Cardiac muscle cell (in vitro differentiated cells and primary cell): ENCODE results near the gene PSTPIP1. TPM values are rescaled to one million over a fixed set of nuclear protein-coding genes. Genes with fewer than 3 reads are reported as not detected.

Experiments used
- DNase-seq, 2 donors: peaks; one replicate each; pipeline versions ENCODE4 v3.0.0 to v3.0.0-alpha.2; 2010 to 2017; ENCODE audit warnings: low read depth in 1 of 2, low spot score in 1 of 2
- H3K27ac ChIP-seq: fragments of 200-600 bp; sonication (generic); 2 replicates; pipeline ENCODE4 v1.5.1; 2016
- H3K27me3 ChIP-seq: fragments of 200-600 bp; sonication (generic); 2 replicates; pipeline ENCODE4 v1.6.0; 2016; ENCODE audit warnings: control low read depth
- H3K36me3 ChIP-seq: fragments of 200-600 bp; sonication (generic); 2 replicates; pipeline ENCODE4 v1.5.1; 2016; ENCODE audit warnings: control low read depth
- H3K4me1 ChIP-seq: fragments of 200-600 bp; sonication (generic); 2 replicates; pipeline ENCODE4 v1.8.1; 2017; ENCODE audit warnings: low read depth, mild to moderate bottlenecking, mixed run types
- H3K4me3 ChIP-seq: fragments of 200-600 bp; sonication (generic); 2 replicates; pipeline ENCODE4 v1.5.1; 2016; ENCODE audit warnings: mild to moderate bottlenecking
- H3K9me3 ChIP-seq: fragments of 200-600 bp; sonication (generic); 2 replicates; pipeline ENCODE4 v1.5.1; 2017; ENCODE audit warnings: low read depth, mild to moderate bottlenecking, control low read depth
- polyA plus RNA-seq: library from polyadenylated mRNA; unstranded; fragments of >200 nt; fragmentation: Nextera tagmentation; extraction: Ambion mirVana; gene quantifications from 2 replicates; pipeline ENCODE4 v1.2.1, GENCODE V29; 2016
- total RNA-seq: library from RNA; depleted of rRNA; stranded (reverse); fragments of >200 nt; gene quantifications from 2 replicates; pipeline ENCODE4 v1.2.3, GENCODE V29; 2016
- TF ChIP-seq, protein P1 (sequence below): IDR thresholded peaks from 2 replicates; pipeline ENCODE4 v1.5.1; 2012; ENCODE audit warnings: low read depth, mild to moderate bottlenecking, low read length

The PSTPIP1 gene
- total and polyA plus RNA-seq, 2 experiments from 2014 or later, result 0.26 to 0.63 TPM

DNA sequence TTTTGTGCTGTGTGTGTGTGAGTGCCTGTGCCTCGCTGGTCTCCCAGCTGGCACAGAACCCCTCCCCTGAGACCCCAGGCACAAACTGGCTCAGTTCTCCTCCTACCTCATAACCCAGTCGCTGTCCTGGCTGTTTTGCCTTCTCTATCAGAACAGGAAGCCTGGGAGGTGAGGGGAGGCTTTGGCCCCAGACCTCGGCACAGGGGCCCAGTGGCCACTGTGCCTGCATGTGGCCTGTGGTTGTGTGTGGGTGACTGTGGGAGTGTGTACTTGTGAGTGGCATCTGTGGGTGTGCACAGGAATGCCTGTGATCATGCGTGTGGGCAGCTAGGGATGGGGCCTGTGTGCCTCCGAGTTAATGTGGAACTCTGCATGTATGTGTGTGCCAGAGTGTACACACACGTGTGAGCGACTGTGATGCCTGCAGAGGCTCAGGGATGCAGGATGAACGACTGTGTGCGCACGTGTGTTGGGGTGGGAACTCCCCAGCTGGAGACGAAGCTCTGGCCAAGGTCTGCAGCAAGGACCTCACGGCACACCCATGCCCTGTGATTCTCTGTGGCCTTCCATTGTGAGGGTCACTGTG is 32.3 kb downstream of the PSTPIP1 start:
- TF ChIP-seq, protein P1, sequence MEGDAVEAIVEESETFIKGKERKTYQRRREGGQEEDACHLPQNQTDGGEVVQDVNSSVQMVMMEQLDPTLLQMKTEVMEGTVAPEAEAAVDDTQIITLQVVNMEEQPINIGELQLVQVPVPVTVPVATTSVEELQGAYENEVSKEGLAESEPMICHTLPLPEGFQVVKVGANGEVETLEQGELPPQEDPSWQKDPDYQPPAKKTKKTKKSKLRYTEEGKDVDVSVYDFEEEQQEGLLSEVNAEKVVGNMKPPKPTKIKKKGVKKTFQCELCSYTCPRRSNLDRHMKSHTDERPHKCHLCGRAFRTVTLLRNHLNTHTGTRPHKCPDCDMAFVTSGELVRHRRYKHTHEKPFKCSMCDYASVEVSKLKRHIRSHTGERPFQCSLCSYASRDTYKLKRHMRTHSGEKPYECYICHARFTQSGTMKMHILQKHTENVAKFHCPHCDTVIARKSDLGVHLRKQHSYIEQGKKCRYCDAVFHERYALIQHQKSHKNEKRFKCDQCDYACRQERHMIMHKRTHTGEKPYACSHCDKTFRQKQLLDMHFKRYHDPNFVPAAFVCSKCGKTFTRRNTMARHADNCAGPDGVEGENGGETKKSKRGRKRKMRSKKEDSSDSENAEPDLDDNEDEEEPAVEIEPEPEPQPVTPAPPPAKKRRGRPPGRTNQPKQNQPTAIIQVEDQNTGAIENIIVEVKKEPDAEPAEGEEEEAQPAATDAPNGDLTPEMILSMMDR, result no peak
- Histone ChIP-seq H3K27ac (no peak overlapping the region), H3K36me3 (no peaks in the 10 kb centered on the region), H3K4me1 (no peaks in the 10 kb centered on the region), H3K4me3 (no peak overlapping the region), H3K9me3 (no peaks in the 10 kb centered on the region), H3K27me3 (no peaks in the 10 kb centered on the region)
- DNase-seq, result no peak

DNA sequence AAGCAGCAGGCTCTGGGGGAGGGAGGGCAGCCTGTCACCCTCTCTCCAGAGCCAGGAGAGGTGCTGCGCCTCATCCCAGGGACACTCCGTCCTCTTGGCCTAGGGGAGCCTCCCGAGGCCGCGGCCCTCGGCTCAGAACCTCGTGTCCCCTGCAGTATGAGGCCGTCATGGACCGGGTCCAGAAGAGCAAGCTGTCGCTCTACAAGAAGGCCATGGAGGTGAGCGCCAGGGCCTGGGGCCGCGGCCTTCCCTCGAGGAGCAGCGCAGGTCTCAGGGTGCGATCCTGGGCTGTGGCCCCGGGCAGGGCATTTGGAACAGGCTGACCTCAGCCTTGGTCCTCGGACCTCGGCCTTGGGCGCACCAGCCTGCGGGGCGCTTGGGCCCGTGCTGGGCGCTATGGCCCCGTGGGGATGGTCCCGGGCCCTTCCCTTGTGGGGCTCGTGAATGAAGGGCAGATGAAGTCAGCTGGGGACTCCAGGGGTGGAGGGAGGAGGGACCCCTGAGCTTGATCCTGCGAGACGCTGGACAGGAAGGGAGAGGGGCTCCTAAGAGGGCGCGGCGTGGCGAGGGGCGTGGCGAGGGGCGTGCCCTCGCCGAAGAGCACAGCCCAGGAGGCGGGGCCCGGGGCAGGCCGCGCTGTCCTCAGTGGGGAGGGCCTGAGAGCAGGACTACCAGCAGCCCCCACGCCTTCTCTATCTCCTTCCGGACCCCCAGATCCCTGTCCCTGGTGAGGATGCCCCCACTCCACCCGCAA is 32.9 kb downstream of the PSTPIP1 start:
- Histone ChIP-seq H3K4me3 (peak overlapping the region; percentile 13), H3K9me3 (no peaks in the 10 kb centered on the region), H3K36me3 (no peaks in the 10 kb centered on the region), H3K27me3 (no peaks in the 10 kb centered on the region), H3K27ac (no peak overlapping the region), H3K4me1 (no peaks in the 10 kb centered on the region)
- TF ChIP-seq, protein P1, result no peak
- peak; percentile 37 to 40 for DNase-seq

DNA sequence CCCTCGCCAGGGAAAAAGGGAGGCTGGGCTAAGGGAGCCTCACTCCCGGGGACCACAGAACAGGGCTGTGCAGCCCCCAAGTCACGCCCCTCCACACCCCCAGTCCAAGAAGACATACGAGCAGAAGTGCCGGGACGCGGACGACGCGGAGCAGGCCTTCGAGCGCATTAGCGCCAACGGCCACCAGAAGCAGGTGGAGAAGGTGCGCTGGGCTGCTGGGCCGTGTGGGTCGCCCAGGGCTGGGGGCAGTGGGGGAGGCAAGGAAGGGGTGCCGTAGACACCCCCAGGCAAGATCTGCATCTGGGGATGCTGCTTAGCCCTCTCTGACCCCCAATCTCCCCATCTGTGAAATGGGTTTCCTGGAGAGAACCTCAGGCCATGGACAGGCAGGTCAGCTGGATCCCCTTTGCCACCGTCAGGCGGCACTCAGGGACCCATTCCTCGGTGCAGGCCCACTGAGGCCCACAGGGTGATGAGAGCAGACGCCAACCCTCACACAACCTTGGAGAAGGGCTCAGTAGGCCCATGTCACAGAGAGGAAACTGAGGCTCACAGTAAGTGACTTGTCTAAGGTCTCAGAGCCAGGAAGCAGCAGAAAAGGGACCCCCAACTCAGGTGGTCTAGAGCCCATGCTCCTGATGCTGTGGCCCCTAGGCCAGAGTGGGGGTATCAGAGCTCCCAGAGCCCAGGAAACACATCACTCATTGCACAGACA is 33.7 kb downstream of the PSTPIP1 start:
- H3K4me3 ChIP-seq, result peak overlapping the region; percentile 13
- H3K27me3 ChIP-seq, result no peaks in the 10 kb centered on the region

DNA sequence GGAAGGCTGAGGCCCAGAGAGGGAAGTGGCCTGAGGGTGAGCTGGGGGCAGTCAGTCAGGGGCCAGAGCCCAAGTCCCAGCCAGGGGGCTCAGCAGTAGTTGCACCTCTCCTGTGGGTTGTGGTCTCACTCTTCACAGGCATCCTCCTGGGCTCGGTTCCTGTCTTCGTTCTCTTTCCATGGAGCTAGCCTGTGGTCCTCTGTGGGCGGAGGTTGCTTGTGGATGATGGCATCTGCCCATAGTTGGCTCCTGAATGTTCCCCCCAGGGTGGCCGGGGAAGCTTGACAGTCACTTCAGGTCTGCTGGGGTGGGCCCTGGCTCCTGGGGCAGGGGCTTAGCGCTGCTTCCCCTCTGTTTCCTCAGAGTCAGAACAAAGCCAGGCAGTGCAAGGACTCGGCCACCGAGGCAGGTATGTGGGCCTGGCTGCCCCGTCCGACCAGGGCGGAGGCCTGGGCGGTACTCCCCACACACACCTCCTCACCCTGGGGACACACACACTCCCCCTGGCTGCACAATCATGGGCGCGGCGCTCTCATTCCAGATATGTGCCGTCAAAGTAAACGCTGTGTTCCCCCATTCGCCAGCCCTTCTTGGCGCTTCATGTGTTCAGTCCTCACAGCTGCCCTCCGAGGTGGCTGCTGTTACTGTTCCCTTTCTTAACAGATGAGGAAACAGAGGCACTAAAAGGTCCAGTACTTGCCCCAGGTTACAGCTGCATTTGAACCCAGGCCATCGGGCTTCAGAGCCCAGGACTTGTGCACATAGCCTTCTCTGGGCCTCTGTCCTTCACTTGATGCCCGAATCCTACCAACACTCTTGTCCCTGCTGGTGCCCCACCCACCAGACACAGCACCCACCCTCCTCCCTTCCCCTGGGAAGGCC is 34.5 kb downstream of the PSTPIP1 start:
- no peak overlapping the region for H3K4me3 ChIP-seq
- no peaks in the 10 kb centered on the region for H3K27me3 ChIP-seq
- TF ChIP-seq, protein P1, result no peak
- no peak overlapping the region for H3K27ac ChIP-seq
- no peaks in the 10 kb centered on the region for H3K36me3 ChIP-seq
- H3K9me3 ChIP-seq, result no peaks in the 10 kb centered on the region
- no peaks in the 10 kb centered on the region for H3K4me1 ChIP-seq
- DNase-seq, result no peak

More for the DNA sequence above, 33.7 kb downstream of the PSTPIP1 start:
- no peaks in the 10 kb centered on the region for H3K36me3 ChIP-seq
- DNase-seq, result no peak
- H3K9me3 ChIP-seq, result no peaks in the 10 kb centered on the region
- no peak overlapping the region for H3K27ac ChIP-seq
- TF ChIP-seq, protein P1, result no peak
- no peaks in the 10 kb centered on the region for H3K4me1 ChIP-seq
